Heart left ventricle (tissue), 13 donors: ENCODE measurements around the gene ACACA.

Experiments
- POLR2A ChIP-seq, 2 donors: fragments of 450-650 bp; IDR thresholded peaks; one replicate each; pipeline ENCODE4 v1.6.1; 2017; ENCODE audit warnings: antibody characterized with exemption in 2 of 2, mild to moderate bottlenecking in 2 of 2, moderate library complexity in 2 of 2
- TF ChIP-seq, protein P1 (sequence below), 12 donors: fragments of 200-600 bp; sonication (generic) in 4 of 12; IDR thresholded peaks; one replicate each; pipeline versions ENCODE4 v1.5.0 to v1.8.0; 2018 to 2022; ENCODE audit warnings: antibody characterized with exemption in 12 of 12, mild to moderate bottlenecking in 5 of 12
- donor health status: ischemic (EF 13 %, LVEDD 7.1; RV severe dilation, severe dysfunction).
- donor health status: DM: no; HTN: yes; CAD: no.
- donor health status: DM: no; HTN: no; CAD: no.
- donor health status: ischemic (EF 25% LVEDD 6.9; RV normal size, moderate dysfunction).
- donor health status: ischemic (EF 25% LVEDD 5.7; RV mildly dilated, moderate dysfunction).
- donor health status: ischemic (EF 35%, LVEDD 5.7; RV mildly dilated, moderate dysfunction).
- donor health status: nonischemic (EF 11% LVEDD 7.7; RV severe dilation, severe dysfunction).
- donor health status: DM: yes; HTN: yes; CAD: no.
- donor health status: PGD.
- donor health status: ischemic (EF 29% LVEDD 5.4; RV normal size, mild dysfunction).
- donor health status: nonischemic (EF 23%, LVEDD 6.1; RV moderate dilation, normal function).

DNA sequence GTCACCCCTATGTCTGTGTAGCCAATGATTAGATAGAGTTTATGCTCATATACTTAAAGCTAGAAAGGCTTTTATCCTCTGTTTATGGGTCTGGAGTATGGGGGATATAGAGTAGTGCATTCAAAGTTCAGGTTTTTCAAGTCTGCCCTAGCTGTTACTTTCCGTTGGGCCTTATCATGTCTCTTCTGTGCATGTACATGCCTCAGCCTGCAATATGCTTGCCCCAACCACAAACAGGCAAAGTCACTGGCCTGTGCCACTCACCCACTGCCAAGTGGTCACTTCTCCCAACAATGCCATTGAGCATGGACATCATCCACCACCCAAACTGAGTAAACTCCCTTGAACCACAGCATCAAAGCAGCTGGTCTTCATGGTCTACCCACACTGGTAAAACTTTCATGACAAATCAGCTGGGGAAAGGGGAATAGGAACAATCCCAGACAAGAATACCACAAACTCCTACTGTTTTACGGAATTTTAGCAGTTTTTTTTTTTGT is 101.2 kb downstream of the ACACA start:
- TF ChIP-seq, protein P1, sequence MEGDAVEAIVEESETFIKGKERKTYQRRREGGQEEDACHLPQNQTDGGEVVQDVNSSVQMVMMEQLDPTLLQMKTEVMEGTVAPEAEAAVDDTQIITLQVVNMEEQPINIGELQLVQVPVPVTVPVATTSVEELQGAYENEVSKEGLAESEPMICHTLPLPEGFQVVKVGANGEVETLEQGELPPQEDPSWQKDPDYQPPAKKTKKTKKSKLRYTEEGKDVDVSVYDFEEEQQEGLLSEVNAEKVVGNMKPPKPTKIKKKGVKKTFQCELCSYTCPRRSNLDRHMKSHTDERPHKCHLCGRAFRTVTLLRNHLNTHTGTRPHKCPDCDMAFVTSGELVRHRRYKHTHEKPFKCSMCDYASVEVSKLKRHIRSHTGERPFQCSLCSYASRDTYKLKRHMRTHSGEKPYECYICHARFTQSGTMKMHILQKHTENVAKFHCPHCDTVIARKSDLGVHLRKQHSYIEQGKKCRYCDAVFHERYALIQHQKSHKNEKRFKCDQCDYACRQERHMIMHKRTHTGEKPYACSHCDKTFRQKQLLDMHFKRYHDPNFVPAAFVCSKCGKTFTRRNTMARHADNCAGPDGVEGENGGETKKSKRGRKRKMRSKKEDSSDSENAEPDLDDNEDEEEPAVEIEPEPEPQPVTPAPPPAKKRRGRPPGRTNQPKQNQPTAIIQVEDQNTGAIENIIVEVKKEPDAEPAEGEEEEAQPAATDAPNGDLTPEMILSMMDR (IDR thresholded peaks at IDR 0.05), result no peak
- TF ChIP-seq POLR2A (IDR thresholded peaks at IDR 0.05), result no peak
